Brain pericyte (primary cell): ENCODE measurements around the gene NUP50.

Experiments
- DNase-seq: peaks from one replicate; pipeline ENCODE4 v3.0.0-alpha.2; 2012; ENCODE audit warnings: low read depth, low spot score

Gene NUP50

DNA sequence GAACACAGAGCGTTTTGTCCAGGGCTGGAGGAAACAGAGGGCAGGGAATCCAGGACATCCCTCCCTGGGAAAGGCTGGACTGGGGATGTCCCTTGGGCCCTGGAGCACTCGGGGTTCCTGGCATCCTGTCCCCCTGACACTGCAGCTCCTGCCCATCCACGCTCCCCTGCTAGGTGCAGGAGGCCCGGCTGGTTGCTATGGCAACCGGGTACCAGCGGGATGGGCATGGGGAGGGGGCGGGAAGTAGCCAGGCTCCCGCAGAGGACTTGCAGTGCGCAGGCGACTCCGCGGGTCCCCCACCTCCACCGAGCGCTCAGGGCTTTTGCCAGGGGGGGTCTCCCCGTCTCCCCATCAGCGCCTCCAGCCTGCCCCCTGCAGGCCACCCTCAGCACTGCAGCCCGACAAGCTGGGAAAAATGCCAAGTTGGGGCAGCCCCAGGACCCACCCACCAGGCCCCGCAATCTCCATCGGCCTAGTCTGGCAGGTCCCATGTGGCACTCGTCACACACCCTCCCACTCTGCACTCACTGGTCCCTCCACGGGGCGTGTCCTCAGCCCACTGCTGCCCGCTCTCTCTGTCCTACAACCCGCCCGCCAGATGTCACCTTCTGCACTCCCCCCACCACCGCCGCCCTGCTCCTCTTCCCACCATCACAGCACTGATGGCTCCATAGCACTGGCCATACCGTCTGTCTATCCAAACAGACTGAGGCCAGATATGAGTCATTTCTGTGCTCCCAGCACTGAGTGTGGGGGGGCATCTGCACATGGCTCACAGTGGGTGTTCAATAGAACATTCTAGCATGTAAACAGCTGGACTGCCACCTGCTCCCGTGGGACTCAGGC is 45.5 kb downstream of the NUP50 start:
- peak; percentile 67 for DNase-seq

DNA sequence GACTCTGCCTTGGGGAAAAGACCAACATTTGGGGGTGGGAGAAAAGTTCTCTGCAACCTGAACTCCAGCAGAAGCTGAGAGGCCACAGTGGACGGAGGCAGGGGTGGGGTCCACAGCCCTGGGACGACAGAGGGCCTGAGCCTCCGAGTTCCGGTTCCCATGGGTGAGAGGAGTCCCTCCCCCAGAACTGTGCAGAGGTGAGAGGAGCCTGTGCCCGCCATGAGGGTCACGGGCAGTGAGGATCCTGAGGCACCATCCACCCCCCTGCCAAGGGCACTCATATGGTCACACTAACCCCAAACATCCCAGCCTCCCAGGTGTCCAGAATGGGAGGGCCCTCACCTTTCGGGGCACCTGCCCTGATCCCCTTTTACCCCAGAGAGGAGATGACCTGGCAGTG is 46.4 kb downstream of the NUP50 start:
- DNase-seq = no peak

DNA sequence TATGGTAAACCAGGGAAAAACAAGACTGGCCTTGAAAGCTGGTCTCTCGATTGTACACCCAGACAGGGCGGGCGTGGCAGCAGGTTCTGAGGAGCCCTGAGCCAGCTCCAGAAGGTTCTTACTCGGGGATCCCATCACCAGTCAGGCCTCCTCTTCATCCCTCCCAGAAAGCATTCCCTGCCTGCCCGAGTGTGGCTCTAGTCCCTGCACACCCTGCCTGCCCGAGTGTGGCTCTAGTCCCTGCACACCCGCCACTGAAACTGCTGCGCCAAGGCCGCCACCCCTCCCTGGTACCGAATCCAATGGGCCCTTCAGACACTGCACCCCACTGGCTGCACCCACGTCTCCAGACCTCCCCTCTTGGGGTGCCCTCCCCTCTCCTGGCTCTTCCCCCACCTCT is 46.9 kb downstream of the NUP50 start:
- DNase-seq = no peak

DNA sequence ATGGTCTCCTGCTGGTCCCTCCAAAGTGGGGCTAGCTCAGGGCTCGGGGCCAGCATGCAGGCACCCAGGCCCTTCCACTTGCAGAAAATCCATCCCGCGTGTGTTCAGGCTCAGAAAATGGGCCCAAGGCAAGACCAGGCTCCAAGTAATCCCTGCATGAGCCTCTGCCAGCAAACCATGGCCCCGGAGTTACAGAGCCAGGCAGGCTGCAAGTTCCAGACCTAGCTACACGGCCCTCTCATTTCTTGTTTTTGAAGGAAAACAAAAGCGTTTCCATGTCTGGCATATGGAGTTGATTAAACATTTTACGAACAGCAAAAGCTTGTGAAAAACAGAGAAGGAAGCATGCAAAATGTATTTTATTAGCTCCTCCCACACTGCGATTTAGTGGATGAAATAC is 47.3 kb downstream of the NUP50 start:
- DNase-seq = no peak

DNA sequence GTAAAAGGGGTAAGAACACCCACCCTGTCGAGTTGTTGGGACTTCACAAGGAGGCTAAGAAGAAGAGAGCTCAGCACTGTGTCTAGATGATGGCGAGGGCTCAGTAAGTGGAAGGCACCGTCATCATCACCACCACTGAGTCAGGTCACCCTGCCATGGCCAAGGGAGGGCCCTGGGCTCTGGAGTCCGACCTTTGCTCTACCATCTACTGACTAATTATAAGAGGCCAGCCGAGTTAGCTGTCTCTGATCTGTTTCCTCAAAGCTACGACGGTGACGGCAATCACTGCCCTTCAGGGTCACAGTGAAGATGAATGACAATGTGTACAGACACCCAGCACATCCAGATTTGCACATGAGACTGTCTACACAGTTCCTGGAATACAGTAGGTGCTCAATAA is 47.7 kb downstream of the NUP50 start:
- DNase-seq = no peak

DNA sequence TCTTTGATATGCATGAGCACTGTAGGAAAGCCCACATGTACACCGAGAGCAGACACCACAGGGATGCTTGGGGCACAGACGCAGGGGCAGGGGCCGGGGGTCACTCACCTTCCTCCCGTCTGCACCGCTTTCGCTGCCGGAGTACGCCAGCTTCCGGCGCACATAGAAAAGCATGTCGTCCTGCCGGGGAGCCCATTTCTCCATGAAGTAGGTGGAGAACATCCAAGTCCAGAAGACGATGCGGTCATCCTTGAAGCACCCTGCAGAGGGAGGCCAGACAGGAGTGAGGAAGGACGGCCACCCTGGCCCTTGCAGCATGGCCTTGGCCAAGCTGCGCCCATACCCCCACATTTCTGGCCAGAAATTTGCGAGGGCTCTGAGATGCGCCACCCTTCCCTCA is 48.1 kb downstream of the NUP50 start:
- no peak for DNase-seq

DNA sequence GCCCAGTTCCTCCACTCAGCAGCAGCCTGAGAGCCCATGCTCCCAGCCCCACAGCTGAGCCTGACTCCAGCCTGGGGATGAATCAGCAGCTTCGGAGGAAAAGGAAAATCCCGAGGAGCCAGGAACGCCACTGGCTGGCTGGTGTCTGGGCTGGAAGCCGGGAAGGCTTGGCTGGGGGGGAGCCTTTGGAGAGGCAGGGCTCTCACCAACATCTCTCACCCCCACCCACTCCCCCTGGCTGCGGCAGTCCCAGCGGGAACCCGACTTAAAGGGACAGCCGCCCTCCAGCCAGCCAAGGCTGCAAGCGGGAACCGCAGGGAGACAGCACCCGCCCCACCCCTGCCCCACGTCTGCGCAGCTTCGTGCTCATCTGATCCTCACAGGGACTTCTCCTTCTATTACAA is 48.6 kb downstream of the NUP50 start:
- DNase-seq = no peak

DNA sequence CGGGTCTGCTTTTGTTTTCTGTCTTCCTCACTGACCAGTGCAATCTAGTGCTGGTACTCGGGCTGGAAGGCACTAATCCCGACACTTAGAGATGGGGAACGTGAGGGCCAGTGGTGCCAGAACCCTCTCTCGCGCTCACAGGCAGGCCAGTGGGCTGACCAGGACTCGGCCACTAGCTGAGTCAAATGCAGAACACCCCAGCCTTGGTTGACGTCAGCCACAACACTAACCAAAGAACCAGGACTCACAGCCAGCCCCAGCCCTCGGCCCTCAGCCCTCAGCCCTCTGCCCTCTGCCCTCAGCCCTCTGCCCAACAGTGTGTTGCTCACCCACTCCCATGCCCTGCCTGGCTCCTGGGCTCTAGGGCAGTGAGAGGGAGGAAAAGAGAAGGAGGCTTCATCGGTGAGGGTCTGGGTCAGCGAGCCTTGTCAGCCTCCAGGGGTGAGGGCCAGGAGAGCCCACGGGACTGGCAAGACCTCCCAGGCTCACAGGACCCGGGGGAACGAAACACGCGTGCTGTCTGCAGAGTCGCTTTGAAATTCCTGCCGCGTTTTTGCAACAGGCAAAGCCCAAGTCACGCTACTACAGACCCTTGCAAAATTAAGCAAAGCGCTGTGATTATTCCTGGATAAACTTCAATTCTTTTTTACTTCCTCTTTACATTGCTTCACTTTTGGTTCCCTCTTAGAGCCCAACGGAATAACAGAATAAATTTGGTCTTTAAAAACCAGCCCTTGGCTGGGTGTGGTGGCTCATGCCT is 49.4 kb downstream of the NUP50 start:
- DNase-seq = no peak

DNA sequence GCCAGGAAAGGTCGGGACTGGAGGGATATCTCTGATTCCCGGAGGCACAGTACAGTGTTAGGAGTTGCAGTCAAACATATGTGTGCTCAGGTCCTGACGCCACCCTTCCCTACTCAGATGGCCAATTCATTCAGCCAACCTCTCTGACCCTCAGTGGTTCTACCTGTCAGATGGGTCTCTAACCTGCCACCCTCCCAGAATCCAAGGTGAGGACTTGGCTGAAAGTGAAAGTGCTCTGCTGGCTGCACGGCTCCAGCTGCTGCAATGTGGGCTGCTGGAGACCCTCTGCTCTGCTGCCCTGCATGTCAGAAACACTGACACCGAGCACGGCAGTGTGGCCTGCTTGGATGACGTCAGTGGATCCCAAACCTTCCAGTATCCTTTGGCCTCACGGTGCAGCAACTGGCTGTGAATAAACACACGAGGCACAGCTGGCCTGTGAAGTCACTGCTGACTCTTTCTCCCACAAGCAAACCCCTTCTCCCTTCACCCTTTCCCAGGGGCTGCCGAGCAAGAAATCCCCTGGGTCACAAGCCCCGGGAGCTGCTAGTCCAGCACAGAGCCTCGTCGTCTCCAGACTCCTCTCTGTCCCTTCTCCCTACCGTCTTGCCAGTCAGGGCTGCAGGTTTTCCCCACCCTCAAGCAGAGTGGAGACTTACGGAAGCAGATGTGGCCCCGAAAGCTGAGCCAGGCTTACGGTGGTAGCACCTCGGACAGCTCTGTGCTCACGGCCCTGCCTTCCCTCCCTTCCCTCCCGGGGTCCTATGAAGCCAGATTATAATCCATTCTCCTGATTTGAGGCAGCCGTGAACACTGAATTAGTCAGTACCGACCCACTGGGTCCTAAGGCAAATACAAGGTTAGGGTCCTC is 52.6 kb downstream of the NUP50 start:
- peak; percentile 74 for DNase-seq

DNA sequence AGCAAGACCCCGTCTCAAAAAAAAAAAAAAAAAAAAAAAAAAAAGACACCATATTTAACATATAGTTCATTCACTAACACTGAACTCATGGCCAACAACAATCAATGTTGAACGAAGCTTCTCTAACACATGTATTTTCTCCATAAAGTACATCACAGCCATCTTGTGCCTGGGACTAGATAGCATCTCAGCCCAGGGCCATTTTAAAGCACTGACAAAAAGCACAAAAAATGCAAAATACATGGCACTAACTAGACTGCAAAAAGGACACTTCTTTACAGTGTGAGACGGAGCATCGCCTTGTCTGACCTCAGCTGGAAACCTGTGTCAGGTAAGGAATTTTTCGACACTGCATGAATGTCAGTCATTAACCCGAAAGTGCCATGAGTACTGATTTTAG is 53.6 kb downstream of the NUP50 start:
- no peak for DNase-seq

DNA sequence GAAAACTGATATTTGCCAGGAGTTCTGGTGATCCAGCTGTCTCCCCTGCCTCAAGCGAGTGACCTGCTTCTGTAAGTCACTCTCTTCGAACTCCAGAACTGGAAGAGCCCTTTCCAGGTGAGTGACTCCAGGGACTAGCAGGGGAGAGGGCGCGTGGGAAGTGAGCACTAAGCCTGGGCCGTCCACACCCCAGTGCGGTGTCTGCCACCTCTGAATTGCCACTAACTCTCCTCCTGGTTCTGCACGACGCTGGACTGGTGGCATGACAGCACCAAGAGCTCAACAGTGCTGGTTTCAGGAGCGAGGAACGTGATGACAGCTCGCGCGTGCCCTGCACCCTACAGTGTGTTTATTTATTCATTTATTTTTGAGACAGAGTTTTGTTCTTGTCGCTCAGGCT is 54.1 kb downstream of the NUP50 start:
- no peak for DNase-seq

DNA sequence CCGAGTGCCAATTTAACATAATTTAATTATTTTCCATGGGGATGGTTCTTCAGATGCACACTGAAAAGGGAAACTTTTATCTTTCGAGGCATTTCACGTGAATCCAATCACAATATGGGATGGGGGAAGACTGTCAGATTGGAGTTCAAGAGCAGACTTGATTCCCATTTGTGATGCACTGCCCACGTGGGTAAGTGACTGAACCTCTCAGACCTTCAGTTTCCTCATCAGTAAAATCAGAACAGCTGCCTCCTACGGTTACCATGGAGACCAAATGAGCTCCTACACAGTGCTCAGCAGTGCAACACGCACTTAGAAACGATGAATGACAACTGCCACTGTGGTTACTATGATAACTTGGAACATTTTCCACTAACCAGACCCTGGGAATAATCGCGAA is 55.3 kb downstream of the NUP50 start:
- DNase-seq = no peak

DNA sequence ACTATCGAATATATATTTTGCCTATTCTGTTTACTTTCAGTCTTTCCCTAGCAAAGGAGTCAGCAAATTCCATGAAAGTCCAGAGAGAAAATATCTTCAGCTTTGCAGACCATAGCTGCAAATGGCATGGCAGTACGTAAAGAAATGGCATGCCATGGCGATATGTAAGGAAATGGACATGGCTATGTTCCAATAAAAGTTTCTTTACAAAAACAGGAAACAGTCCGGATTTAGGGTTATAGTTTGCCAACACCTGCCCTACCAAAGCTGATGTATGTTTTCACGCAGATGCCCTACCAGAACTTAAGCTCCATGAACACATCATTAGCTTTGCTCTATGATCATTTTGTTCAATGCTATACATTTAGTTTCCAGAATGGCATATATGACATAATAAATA is 57.5 kb downstream of the NUP50 start:
- DNase-seq = no peak

DNA sequence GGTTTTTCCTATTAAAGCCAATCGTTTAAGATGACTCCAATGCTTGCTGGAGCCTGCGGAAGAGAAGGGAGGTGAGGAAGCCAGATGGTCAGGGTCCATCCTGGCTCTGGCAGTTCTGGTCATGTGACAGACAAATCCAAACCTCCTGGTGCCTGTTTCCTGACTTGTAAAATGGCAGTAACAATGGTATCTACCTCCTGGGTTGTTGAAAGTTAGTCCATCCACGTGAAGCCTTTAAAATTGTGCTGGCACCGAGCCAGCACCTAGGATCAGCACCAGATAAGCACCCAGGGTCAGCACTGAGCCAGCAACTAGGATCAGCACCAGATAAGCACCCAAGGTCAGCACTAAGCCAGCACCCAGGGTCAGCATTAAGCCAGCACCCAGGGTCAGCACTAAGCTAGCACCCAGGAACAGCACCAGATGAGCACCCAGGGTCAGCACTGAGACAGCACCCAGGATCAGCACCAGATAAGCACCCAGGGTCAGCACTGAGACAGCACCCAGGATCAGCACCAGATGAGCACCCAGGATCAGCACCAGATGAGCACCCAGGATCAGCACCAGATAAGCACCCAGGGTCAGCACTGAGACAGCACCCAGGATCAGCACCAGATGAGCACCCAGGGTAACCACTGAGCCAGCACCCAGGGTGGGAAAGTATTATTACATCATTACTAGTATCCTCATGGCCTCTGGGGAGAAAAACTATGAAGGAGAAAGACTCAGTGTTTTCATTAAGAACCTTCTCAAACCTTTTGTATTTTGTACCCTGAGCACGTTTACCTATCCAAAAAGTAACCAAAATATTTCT is 59.8 kb downstream of the NUP50 start:
- DNase-seq = no peak

DNA sequence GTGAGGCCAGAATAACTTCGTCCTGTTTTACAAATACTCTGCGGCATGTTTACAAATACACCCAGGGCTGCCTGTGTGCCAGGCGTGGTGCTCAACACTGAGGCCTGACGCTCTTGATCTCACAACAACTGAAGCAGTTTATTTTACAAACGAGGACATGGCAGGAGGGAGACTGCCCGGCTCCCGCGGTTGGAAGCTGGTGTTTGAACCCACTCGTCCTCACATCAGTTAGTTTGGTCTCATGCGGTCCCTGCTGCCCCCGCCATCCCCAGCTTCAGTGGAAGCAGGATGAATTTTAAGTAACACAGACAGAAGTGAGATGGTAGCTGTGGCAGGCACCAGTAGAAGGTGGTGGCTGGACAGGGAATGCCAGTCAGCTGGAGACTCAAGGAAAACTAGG is 60.6 kb downstream of the NUP50 start:
- DNase-seq = no peak

DNA sequence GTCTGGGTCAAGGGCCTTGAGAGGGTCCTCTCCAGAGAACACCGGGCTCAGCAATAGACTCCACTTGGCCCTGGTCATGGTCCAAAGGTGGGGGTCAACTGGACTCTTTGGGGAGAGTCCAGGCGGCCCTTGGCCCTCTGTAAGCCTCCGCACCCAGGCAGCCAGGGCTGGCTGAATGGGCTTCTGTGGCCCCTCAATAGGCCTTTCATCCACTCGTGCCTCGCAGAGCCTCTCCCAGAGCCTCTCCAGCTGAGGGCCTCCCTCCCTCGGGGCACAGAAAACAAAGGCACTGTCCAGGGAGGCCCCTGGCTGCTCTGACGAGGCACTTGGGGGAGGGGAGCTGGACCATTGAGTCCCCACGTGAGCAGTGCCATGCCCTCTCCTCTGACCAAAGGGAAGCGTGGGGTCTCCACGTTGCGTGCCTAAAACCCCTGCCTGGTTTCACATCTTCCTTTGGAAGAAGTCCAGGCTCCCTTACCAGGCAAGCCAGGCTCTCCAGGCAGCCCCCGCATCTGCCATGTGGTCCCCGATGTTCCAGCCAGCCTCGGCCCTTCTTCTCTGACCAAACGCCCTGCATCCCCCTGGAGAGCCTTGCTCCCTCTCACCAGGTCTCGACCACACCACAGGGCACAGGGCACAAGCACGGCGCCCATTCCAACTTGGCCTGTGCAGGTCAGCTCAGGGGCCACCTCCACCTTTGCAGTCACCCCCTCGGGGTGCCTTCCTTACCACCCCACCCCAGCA is 61.4 kb downstream of the NUP50 start:
- DNase-seq = no peak

DNA sequence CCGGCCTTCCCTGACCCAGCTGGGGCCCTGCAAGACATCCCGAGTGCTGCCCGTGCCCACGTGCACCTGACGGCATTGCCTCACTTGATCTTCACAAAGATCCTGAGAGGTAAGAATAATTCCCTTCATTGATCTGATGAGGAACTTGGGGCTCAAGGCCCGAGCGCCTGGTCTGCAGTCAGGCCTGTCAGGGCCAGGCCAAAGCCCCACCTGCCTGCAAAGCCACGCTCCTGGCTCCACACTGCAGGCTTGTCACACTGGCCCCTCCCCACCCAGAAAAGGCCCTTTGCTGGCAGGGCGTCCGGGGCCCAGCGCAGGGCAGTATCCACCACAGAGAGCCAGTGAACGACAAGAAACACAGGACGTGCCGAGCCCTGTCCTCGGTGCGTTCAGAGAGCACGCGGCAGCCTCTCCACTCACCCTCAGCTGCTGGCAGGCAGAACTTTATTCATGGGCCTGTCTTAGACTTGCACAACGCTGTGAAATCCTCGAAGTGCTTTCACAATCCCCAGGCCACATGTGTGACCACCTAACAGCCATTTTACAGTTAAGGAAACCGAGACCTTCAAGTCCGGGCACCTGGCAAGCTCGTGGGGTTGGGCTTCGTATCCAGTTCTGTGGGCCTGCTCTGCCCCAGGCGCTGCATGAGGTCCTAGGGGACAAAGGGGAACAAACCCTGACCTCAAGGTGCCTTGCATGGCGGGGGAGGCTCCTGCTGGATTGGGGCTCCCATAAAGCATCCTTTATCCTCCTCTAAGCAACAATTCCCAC is 62.2 kb downstream of the NUP50 start:
- no peak for DNase-seq

DNA sequence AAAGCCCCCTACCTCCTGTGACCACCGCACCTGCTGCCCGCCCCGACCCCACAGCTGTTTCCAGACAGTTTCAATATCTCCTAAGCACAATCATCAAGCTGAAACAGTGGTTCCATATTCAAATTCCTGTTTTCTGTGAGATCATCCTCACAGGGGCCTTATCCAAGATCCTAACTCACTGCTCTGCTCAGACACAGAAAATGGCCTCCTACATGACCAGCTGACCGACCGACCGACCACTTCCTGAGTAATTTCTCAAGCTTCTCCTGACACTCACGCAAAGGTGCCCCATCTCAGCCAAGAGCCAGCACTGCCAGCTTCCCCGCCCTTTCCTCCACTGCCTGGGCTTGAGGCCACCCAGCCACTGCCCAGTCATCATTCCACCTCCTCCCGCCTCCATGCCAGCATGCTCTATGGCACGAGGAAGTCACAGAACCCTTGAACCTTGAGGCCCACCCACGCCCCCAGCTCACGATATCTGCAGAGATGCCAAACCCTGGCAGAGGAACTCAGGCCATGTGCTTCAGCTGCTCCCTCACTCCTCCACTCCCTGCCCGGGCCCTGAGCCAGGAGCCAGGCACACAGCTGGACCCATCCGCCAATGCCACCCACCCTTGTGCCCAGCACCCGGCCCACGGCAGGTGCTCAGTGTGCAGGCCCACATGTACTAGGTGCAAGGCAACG is 62.9 kb downstream of the NUP50 start:
- no peak for DNase-seq
